DMS 273 (cell line): ENCODE measurements around the gene GPR4.

Experiments
- DNase-seq: peaks from one replicate; lab custom pipeline; 2025; ENCODE audit not compliant: unreplicated experiment; lab: John Stamatoyannopoulos, UW

GPR4 gene

DNA sequence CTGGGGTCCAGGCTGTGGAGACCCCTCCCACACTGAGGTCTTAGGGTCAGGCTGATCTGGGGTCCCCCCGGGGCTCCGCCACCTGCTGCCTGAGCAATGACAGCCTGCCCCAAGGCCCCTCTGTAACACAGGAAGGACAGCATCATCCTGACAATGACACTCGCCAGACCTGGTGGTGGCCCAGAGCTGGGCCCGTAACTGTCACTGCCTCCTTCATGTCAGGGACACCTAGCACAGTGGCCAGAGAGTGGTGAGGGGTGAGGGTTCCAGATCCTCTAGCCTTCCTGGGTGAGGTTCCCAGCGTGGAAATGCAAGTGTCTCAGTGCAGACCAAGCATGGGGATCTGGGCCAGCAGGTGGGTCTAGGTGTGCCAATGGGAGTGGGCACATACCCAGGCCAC, 45.2 kb downstream of the GPR4 start:
- no peak for DNase-seq

GRCh38 chr19:45554481-45554880, 47.5 kb downstream of the GPR4 start:
- DNase-seq: no peak

DNA sequence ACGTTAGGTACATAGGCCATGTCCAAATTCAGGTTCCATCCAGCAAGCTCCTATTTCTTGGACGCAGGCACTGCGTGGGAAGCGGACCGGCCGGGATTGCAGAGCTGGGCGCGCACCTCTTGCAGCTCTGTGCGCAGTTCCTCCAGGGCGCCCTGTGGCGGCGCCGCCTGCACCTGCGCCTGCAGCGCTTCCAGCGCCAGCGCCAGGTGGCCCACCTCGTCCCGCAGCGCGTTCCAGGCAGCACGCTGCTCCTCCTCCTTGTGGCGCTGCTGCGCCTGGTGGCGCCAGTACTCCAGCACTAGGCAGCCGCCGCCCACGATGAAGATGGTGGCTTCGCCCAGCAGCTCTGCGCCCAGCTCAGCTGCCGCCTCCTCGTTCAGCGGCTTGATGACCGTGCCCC, 48.5 kb downstream of the GPR4 start:
- DNase-seq: no peak

DNA sequence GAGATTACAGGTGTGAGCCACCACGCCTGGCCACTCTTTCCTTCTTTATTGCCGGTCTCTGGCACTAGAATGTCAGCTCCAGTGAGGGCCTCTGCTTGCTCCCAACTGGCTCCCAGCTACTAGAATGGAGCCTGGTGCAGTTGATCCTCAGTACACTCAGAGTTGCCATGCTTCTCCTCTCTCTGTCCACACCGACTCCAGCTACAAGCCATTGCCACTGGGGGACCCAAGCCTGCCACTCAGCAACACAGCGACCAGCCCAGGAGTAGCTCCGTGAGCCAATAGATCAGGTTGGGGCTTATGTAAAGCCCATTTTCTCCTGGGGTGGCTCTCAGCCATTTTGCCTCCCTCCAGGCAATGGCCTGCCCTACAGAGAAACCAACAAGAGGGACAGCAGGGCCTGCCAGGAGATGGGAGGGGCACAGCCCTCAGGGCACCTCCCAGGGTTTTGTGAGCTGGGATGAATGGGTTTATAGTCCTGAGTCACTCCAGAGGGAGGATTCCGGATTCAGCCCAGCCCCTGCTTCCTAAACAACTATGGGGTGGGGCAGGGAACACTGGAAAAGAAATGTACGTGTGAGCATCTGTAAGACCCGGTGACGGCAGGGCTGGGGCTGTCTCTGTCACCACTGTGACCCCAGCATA, 53.9 kb downstream of the GPR4 start:
- DNase-seq: no peak

DNA sequence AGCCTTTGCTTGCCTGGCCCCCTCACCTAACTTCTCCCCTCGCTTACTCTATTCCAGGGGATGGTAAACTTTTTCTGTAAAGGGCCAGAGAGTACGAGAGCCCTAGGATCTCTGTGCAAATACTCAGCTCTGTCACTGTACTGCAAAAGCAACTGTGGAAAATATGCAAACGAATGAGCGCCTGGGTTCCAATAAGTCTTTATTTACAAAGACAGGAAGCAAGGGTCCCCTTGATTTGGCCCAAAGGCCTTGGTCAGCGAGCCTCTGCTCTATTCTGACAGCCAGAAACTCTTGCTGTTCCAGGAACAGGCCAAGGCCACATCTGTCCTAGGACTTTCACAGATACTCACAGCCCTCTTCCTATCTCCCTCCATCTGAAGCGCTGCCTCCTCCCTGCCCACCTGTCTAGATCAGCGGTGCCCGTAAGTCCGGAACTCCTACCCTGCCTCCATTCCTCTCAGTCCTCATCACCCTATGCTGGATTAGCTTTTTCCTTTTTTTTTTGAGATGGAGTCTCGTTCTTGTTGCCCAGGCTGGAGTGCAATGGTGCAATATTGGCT, 54.7 kb downstream of the GPR4 start:
- DNase-seq: no peak

GRCh38 chr19:45542234-45542668, 59.8 kb downstream of the GPR4 start:
- DNase-seq: no peak
